HUES6 (cell line): ENCODE results near the gene SRGAP1.

ENCODE experiments used
- H3K27ac ChIP-seq: 2 replicates; pipeline ENCODE4 v1.7.0; 2013; ENCODE audit warnings: low read depth, mild to moderate bottlenecking, low read length, inconsistent platforms
- H3K27me3 ChIP-seq: 2 replicates; pipeline ENCODE4 v1.6.1; 2013; ENCODE audit warnings: low read length; ENCODE audit not compliant: control insufficient read depth, insufficient read depth
- H3K36me3 ChIP-seq: 2 replicates; pipeline ENCODE4 v1.6.1; 2013; ENCODE audit warnings: low read length; ENCODE audit not compliant: control insufficient read depth, insufficient read depth
- H3K4me1 ChIP-seq: 2 replicates; pipeline ENCODE4 v1.6.1; 2013; ENCODE audit warnings: low read length; ENCODE audit not compliant: control insufficient read depth, insufficient read depth
- H3K4me3 ChIP-seq: 2 replicates; pipeline ENCODE4 v1.5.1; 2013; ENCODE audit warnings: low read depth, low read length
- H3K9ac ChIP-seq: one replicate; pipeline ENCODE4 v1.6.1; 2013; ENCODE audit warnings: mild to moderate bottlenecking, low read length
- H3K9me3 ChIP-seq: 2 replicates; pipeline ENCODE4 v1.6.1; 2013; ENCODE audit warnings: low read depth, low read length; ENCODE audit not compliant: control insufficient read depth, insufficient read depth

Gene SRGAP1

DNA sequence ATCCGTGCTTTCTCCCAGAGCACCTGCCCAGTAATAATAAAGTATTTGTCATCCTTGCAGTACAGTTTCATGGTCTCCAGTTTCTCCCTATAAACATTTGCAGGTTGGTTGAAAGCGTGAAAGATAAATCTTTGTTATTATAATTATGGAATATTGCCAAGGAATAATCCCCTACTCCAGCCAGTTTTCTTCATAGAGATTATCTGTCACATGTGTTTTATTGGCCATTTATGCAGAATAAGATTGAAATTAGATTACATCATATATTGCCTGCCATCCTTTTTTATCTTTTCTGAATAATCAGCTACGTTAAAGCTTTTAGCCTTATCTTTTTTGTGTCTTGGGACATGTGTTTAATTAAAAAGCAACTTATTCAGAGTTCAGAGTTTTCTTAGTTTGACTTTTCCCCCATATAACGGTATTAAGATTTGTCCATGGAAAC lies 209.6 kb downstream of the SRGAP1 start:
- Histone ChIP-seq H3K9me3 (0 out of 2 replicates have a peak, but pooled peaks cover 3% of the 10 kb centered on the region), H3K27ac (no peak overlapping the region), H3K4me3 (no peak overlapping the region), H3K36me3 (no peaks in the 10 kb centered on the region), H3K27me3 (no peaks in the 10 kb centered on the region), H3K4me1 (no peaks in the 10 kb centered on the region), H3K9ac (no peak overlapping the region)

DNA sequence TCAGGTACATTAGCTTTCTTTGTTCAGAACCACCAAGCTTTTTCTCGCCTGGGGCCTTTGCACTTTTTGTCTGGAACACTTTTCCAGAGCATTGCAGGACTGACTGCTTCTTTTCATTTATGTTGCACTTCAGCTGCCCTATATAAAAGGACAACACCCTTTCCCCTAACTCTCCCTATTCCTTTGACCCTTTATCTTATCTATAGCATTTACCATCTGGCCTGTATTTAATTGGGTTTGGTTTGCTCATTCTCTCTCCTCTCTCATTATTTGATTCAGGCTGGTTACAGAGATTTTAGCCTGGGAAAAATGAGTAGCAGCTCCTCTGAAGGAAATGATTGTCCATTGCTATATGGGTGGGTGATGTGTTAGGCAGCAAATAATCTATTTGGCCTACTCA lies 212.2 kb downstream of the SRGAP1 start:
- no peaks in the 10 kb centered on the region for H3K27me3 ChIP-seq
- H3K9ac ChIP-seq = no peak overlapping the region
- H3K9me3 ChIP-seq = 0 out of 2 replicates have a peak, but pooled peaks cover 3% of the 10 kb centered on the region
- no peak overlapping the region for H3K4me3 ChIP-seq
- H3K4me1 ChIP-seq = no peaks in the 10 kb centered on the region
- no peak overlapping the region for H3K27ac ChIP-seq
- no peaks in the 10 kb centered on the region for H3K36me3 ChIP-seq

DNA sequence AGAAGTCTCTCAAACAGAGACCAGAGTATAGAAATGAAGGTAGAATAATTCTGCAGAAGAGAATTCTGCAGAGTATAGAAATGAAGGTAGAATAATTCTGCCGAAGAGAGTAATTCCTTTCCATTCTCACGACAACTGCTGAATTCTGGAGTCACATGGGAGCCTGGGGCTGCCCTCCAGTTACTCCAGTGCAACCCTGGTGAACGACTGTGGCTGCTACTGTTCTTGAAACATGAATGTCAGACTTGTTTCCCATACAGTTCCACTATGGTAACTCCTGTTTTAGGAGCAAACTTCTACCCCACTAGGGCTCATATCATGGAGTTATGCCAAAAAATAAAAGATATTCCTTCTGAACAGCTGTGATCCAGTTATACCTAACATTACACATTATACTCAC lies 213.2 kb downstream of the SRGAP1 start:
- 0 out of 2 replicates have a peak, but pooled peaks cover 3% of the 10 kb centered on the region for H3K9me3 ChIP-seq
- no peaks in the 10 kb centered on the region for H3K4me1 ChIP-seq
- H3K27ac ChIP-seq = no peak overlapping the region
- no peaks in the 10 kb centered on the region for H3K27me3 ChIP-seq
- no peak overlapping the region for H3K9ac ChIP-seq
- no peaks in the 10 kb centered on the region for H3K36me3 ChIP-seq
- H3K4me3 ChIP-seq = no peak overlapping the region

DNA sequence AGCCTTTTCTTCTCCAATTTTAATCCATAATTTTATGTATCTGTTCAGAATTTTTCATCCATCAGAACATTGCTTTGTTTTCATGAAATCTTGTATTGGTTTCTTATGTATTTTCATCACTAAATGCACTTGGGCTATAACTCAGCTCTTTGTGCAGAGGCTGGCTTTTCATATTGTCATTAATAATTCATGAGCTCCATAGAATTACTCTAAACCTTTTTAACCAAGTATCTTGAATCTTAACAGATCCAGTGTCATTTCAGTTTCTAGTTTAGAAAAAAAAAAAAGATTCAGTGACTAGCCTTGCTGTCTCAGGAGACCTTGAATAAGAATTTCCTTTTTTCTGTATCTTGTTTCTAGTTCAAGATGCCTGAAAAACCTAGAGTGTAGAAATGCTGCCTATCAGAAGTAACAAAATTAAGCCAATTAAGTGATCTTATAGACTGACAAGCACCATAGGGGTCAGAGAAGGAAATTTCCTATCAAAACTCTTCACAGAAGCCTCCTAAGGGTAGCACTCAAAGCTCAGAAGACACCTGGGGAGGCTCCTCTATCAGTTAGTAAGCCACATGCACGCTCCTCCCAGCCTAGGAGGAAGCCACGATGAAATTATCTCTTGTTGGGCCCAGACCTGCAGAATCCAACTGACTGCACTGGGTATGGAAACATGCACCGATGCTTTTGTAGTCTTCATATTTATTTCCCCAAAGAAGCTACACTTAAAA lies 214.2 kb downstream of the SRGAP1 start:
- Histone ChIP-seq H3K4me3 (no peak overlapping the region), H3K9me3 (0 out of 2 replicates have a peak, but pooled peaks cover 3% of the 10 kb centered on the region), H3K9ac (no peak overlapping the region), H3K36me3 (no peaks in the 10 kb centered on the region), H3K27ac (no peak overlapping the region), H3K4me1 (no peaks in the 10 kb centered on the region), H3K27me3 (no peaks in the 10 kb centered on the region)

DNA sequence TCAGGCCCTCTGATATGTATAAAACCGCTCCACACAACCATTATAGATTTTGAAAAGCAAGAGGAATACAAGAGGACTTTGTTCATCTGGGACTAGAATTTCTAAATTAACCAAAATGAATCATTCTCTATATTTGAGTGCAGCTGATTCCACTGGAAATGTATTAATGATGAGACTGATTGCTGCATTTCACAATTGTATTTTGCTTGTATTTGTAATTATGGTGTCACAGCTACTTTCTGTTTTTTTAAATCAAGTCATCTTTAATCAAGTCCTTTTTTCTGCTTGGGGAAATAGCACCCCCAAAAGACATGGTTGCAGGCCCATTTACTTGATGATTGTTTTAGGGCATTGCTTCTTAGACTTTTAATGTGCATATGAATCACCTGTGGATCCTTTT lies 215.2 kb downstream of the SRGAP1 start:
- no peaks in the 10 kb centered on the region for H3K36me3 ChIP-seq
- H3K9ac ChIP-seq = no peak overlapping the region
- H3K4me1 ChIP-seq = no peaks in the 10 kb centered on the region
- no peaks in the 10 kb centered on the region for H3K27me3 ChIP-seq
- H3K27ac ChIP-seq = no peak overlapping the region
- H3K9me3 ChIP-seq = 0 out of 2 replicates have a peak, but pooled peaks cover 3% of the 10 kb centered on the region
- H3K4me3 ChIP-seq = no peak overlapping the region

DNA sequence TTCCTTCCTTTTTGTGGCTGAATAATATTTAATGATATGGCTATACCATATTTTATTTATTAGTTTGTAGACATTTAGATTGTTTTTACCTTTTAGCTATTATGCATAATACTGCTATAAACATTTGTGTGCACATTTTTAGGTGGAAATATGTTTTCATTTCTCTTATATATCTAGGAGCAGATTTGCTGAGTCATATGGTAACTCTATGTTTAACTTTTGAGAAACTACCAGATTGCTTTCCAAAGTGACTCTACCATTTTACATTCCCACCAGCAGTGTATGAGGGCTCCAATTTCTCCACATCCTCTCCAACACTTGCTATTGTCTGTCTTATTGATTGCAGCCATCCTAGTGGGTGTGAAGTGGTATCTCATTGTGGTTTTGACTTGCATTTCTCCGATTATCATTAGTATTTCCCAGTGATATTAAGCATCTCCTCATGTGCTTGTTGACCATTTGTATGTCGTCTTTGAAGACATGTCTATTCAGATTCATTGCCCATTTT lies 217.4 kb downstream of the SRGAP1 start:
- Histone ChIP-seq H3K4me1 (no peaks in the 10 kb centered on the region), H3K36me3 (no peaks in the 10 kb centered on the region), H3K9ac (no peak overlapping the region), H3K9me3 (no peaks in the 10 kb centered on the region), H3K27me3 (no peaks in the 10 kb centered on the region), H3K4me3 (no peak overlapping the region), H3K27ac (no peak overlapping the region)

DNA sequence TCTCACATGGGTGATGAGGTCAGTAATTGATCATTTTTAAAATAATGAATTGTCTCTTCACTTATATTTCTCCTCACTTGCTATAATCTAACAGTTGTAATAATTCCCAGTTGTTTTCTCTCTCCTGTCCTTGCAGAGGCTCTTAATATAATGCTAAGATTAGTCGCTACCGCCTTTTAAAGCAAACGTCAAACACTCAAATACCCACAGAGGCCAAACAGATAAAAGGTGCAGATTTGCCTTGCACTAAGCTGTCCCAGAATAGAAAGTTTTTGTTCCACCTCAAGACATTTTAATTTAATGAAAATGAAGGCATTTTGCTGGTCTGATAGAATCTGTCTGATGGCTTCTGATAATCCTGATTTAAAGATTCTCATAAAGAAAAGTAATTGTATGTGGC lies 218.6 kb downstream of the SRGAP1 start:
- no peak overlapping the region for H3K4me3 ChIP-seq
- H3K27me3 ChIP-seq = no peaks in the 10 kb centered on the region
- H3K9ac ChIP-seq = no peak overlapping the region
- no peak overlapping the region for H3K27ac ChIP-seq
- no peaks in the 10 kb centered on the region for H3K9me3 ChIP-seq
- H3K36me3 ChIP-seq = no peaks in the 10 kb centered on the region
- H3K4me1 ChIP-seq = no peaks in the 10 kb centered on the region

DNA sequence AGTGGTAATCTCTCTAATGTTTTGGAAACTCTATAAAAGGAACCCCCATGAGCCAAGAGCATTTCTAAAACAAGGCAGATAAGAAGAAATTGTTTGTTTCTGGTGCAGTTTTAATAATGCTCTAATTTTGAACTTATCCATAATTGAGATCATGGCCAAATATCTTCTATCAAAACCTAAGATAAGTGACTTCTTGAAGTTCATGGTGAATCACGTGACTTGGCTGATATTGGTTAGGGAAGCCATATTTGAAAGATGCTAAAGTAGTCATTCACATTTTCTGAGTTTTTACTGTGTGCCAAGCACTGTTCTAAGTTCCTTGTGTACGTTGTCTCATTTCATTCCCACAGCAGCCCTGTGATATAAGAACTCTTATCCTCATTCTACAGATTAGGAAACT lies 219.7 kb downstream of the SRGAP1 start:
- Histone ChIP-seq H3K27me3 (no peaks in the 10 kb centered on the region), H3K4me3 (no peak overlapping the region), H3K36me3 (no peaks in the 10 kb centered on the region), H3K9ac (no peak overlapping the region), H3K27ac (no peak overlapping the region), H3K4me1 (no peaks in the 10 kb centered on the region), H3K9me3 (no peaks in the 10 kb centered on the region)

DNA sequence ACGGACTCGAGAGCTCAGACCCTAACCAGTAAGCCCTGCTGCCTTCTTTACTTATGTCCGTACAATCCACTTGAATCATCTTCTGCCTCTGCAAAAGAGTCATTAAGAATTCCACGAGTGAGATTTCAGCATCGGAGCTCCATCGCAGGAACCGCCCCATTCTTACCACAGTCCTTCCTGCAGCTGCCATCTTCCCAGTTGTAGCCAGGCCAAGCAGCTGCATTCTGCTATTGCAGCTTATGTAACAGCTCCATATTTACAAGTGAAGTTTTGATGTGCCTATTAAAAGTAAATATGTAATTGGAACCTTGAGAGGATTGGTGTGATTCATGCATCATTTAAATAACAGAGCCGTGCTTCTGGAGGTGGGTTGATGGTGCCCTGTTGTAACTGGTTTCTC lies 220.2 kb downstream of the SRGAP1 start:
- no peak overlapping the region for H3K9ac ChIP-seq
- no peaks in the 10 kb centered on the region for H3K36me3 ChIP-seq
- no peak overlapping the region for H3K27ac ChIP-seq
- H3K4me3 ChIP-seq = no peak overlapping the region
- H3K27me3 ChIP-seq = no peaks in the 10 kb centered on the region
- no peaks in the 10 kb centered on the region for H3K4me1 ChIP-seq
- no peaks in the 10 kb centered on the region for H3K9me3 ChIP-seq

DNA sequence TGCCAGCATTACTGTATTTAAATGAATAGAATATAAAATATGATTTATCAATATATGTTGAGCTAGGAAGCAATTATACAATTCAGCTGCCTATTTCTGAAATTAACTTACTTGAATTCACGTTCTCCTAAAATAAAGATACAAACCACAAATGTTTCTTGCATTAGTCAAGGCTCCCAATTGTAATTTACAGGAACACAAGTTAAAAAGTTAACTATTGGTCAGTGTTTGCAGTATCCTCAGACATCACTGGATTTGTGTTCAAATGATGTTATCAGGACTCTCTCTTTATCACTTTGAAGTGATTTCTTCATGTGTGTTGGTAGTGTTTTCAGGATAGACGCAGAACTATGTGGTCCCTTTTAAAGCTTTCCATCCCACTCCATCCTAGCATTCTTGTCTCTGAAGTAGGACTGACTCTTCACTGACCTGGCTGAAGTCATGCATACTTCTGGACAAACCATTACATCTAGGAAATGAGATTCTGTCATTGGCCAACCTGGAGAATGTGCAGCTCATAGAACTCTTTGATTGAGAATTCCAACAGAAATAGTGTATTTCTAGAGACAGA lies 221.5 kb downstream of the SRGAP1 start:
- H3K9me3 ChIP-seq = no peaks in the 10 kb centered on the region
- H3K36me3 ChIP-seq = no peaks in the 10 kb centered on the region
- no peak overlapping the region for H3K4me3 ChIP-seq
- no peak overlapping the region for H3K27ac ChIP-seq
- H3K9ac ChIP-seq = no peak overlapping the region
- no peaks in the 10 kb centered on the region for H3K4me1 ChIP-seq
- no peaks in the 10 kb centered on the region for H3K27me3 ChIP-seq

DNA sequence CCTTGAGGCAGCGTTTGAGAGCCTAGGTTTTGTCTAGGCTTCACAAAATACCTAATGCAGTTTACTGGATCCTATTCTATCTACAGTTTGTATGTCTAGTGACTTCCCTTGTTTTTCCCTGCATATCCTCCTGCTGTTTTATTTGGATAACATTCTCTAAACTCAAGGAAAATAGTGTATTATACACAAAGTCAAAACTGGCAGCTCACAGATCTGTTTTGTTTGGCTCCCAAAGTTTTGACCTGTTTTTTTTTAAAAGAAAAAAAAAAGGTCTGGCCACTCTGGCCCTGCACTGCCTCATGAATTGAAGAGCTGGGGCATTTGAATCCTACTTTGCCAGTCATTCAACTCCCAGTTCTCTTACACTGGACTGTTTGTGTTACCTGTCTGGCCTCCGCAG lies 222.3 kb downstream of the SRGAP1 start:
- no peak overlapping the region for H3K9ac ChIP-seq
- no peaks in the 10 kb centered on the region for H3K9me3 ChIP-seq
- H3K4me3 ChIP-seq = no peak overlapping the region
- H3K27ac ChIP-seq = no peak overlapping the region
- no peaks in the 10 kb centered on the region for H3K27me3 ChIP-seq
- H3K4me1 ChIP-seq = no peaks in the 10 kb centered on the region
- no peaks in the 10 kb centered on the region for H3K36me3 ChIP-seq
